GM18873 (cell line): ENCODE results near the gene KCNQ2.

Experiments used
- ATAC-seq: cut with Tn5 transposase; IDR thresholded peaks from one replicate; pipeline ENCODE4 v1.9.1; 2021; ENCODE audit warnings: mild to moderate bottlenecking, moderate library complexity, moderate number of reproducible peaks; ENCODE audit not compliant: unreplicated experiment, low FRiP score

KCNQ2 gene

DNA sequence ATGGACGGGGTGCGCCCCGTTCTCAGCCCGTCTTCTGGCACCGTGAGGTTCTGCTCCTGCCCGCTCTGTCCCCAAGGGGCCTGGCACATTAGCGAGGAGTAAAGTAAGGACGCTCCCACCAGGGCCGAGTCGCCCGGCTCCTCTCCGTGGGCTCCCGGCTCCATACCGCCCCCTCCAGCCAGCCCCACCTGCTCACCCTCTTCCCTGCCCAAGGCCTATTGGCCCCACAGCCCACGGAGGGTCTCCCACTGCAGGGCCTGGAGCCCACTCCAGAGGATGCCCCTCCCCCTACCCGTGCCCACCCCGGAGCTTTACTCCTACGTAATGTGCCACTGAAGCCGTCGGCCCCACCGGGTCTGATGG lies 63.8 kb downstream of the KCNQ2 start:
- no peak for ATAC-seq

DNA sequence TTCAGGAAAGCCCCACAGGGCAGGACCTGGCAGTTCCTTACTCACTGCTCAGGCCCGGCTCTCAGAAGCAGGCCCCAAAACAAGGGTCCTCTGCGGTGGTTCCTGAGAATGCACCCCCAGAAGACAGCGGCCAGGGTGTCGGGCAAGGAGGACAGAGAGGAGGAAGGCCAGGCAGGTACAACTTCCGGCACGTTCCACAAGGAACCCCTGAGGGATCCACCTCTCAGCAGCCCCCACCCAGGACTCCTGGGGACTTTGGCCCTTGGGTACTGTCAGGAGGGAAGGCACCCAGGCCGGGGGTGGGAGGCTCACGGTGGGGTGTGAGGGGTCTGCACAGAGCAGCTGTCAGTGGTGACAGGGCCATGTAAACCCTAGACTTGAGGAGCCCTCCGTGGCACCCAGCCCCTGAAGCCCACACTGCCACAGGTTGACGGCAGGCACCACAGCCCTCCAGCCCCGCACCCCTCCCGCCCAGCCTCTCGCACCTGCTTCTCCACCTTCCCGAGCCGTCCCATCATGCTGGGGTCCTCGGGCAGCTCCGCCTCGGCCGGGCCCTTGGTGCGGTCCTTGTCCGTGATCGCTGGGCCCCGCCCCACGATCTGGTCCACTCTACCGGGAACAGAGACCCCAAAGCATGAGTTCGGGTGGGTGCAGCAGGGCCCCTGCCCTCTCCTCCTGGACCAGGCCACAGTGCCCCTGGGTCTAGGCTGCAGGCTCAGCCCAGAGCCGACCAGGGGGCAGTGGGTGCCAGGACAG lies 64.3 kb downstream of the KCNQ2 start:
- ATAC-seq = no peak

DNA sequence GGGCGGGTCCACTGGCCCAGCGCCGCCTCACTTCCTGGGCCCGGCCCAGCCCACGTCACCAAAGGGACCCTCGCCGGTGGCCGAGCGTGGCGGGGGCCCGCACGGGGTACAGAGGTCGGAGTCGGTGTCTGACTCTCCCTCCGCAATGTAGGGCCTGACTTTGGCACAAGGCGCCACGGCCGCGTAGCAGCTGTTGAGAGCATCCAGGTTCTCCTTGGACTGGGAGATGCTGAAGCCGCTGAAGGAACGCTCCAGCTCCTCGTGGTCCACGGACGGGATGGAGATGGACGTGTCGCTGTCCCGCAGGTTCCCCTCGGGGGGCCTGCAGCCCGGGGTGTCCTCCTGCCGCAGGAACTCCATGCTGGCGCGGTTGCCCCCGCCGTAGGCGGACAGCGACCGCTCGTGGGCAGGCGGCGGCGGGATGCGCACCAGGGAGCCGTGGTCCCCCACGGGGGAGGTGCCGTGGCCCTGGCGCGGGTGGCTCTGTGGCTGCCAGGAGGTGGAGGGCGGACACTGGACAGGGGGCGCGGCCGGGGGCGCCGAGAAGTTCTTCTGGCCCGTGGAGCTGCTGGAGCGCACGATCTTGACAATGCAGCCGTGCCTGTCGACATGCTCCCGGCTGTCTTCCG lies 65.7 kb downstream of the KCNQ2 start:
- no peak for ATAC-seq

DNA sequence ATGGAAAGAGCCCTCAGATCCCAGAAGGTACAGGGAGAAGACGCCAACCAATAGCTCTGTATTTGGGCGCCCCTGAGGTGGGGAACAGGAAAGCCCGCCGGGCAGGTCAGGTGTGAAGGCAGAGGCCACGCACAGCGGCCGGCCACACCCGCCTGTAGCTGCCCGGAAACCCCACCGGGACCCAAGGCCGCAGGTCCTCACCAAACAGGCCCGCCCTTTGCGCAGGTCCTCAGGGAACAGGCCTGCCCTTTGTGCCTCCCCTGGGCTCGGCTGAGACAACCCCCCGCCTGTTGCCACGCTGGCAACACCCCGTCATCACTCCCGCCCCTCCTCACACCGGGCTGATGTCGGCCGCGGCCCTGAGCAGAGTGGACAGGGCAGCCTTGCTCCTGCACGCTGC lies 66.4 kb downstream of the KCNQ2 start:
- ATAC-seq = no peak

DNA sequence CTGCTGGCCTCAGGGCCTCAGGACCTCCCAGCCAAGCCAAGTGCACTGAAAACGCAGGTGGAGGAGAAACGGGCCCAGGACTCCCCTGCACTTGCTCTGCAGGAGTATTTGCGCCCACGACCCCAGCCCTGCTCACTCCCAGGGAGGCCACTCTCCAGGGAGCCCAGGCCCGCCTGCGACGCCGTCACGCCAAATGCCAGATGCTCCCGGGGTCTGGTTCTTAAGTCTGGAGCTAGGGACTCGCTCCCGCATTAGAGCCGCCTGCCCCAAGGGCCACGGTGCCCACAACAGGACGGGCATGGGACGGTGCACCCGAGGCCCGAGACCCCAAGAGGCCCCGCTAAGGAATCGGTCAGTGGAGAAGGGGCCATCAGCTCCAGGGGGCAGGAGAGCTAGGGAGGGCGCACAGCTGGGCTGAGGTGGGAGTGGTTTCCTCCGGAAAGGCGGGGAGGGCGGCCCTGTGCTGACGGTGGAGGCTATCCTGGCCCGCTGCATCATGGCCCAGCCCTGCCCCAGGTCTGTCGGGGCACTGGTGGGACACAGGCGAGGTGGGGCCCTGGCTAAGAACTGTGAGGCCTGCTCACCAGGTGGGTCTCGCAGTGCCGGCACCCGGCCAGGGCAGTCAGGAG lies 67.2 kb downstream of the KCNQ2 start:
- ATAC-seq = no peak

DNA sequence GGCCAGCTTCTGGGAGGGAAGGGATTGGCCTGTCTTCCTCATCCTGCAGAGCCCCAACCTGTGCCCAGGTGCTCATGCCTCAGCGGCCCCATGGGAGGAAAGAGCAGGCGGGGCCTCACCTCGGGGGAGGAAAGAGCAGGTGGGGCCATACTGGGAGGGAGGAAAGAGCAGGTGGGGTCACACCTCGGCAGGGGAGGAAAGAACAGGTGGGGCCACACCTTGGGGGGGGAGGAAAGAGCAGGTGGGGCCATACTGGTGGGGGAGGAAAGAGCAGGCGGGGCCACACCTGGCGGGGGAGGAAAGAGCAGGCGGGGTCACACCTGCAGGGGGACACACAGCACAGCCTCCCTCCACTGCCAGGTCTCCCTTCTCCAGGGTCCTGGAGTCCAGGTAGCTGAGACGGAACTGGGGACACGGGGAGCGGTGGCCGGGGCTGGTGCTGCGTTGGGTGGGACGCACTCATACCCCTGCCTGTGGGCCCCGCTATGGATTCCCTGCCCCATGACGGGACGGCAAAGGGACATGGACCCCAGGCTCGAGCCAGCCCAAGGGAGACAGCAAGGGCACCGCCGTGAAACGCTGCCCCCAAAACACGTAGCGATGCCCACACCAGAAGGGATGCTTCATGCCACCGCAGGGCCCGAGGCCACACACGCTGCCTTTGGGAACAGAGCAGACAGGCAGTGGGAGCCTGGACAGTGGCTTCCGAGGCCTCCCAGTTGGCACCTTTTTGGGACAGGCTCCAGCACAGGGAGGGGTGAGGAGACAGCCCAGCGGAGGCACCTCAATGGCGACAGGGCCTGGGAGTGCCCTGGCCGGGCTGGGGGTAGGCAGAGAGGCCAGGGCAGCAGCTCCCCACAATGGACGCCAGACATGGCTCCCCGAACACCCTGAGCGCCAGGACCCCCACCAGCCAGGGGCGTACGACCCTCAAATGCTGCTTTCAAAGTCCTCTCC lies 68.0 kb downstream of the KCNQ2 start:
- no peak for ATAC-seq

DNA sequence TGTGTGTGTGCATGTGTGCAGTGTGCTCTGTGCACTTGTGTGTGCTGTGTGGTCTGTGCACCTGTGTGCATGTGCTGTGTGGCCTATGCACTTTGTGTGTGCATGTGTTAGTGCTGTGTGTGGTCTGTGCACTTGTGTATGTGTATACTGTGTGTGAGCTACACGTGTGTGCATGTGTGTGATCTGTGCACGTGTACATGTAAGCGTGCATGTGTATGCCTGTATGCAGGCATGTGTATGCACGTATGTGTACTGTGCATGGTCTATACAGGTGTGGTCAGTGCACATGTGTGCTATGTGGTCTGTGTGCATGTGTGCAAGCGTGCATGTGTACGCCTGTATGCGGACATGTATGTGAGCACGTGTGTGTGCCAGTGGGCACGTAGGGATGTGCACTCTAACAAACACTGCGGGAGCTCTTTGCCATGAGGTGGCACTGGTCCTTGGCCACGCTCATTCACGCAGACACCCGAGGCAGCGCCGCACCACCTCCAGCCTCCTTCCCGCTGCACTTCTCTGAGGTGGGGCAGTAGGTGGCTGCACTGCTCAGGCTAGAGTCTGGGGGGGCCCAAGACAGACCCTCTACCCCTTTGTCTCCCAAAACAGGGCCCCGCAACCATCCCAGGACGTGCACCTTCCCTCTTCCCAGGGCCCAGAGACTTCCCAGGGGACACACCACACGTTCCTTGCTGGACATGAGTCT lies 68.9 kb downstream of the KCNQ2 start:
- ATAC-seq = no peak

DNA sequence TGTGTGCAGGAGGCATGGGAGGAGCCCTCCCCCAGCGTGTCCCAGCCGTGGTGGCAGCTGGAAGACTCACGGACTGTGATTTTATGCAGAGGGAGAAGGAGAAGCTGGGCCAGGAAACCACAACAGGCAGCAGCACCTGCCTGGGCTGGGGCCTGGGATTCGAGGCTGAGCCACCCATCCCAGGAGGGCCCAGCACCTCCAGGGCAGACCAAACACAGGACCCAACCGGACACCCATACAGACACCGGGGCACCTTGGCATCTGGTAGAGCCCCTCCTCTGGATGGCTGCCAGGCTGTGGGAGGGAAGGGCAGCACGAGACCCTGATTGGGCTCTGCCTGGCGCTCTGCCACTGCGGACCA lies 69.6 kb downstream of the KCNQ2 start:
- no peak for ATAC-seq

DNA sequence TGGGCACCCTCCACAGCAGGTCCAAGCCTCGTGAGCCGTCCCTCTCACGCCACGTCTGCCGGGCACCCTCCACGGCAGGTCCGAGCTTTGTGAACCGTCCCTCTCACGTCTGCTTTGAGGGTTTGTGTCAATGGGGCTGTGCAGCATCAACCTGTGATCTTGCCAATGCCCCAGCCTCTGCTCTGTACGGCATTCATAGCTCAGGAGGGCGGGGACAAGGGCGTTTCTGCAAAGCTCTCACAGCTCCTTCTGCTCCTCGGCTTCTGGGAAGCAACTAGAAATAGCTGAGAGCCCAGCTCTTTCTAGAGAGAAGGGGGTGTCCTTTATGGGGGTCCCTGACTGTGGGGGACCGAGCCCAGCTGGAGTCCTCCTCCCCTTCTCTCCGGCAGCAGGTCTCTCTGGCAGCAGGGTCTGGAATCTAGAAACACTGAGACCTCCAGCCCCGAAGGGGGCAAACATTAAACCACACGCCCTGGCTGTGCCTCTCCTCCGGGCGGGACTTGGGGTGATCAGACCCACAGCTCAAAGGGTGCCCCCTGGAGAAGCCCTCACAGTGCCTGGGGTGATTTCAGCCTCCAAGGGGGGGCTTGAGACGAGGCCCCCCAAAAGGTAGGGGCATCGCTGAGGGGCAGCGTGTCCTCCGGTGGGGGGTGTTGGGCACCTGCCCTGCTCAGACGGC lies 70.1 kb downstream of the KCNQ2 start:
- ATAC-seq = no peak

DNA sequence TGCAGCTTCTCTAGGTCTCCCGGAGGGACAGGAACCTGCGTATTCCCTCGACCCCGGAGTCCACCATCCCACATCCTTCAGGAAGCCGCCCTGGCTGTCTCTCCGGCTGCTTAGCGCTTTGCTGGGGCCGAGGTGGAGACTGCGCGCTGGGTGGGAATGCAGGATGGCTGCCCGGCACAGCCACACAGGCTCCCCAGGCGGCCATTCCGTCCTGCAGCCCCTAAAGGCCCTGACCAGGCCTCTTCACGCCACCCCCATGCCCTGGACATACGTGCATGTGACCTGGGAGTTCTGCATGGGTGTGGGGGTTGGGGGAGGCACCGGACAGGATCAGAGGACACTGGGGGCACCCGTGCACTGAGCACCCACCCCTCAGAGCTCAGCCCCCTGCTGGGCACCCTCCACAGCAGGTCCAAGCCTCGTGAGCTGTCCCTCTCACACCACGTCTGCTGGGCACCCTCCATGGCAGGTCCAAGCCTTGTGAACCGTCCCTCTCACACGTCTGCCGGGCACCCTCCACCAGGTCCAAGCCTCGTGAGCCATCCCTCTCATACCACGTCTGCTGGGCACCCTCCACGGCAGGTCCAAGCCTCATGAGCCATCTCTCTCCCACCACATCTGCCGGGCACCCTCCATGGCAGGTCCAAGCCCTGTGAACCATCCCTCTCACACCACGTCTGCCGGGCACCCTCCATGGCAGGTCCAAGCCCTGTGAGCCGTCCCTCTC lies 70.9 kb downstream of the KCNQ2 start:
- no peak for ATAC-seq

DNA sequence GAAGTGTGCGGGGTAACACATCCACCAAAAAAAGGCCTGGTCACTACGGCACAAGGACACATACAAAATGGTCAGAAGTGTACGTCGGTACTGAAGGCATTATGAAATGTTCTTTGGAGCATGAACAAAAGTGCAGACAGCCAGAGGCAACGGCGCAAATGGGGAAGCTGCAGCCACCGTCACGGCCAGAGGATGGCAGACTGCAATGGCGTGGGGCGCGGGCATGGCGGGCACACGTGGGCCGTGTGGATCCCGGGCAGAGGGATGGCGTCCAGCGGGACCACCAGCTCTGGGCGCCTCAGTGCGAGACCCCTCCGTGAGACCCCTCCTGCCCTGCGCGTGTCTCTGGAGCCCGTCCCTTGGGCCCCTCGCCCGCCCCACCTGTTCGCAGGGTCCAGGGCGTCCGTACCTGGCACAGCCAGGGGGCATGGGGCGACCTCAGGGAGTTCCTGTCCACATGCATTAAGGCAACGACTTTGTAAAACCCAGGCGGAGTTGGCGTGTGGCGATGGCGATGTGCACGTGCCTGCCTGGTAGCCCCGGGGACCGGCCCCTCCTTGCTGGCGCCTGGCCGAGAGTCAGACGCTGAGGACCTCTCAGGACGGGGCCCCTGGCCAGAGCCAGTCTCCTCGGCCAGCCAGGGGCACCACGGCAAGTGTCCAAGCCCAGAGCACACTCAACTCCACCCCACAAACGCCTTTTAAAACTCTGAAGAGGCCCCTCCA lies 71.8 kb downstream of the KCNQ2 start:
- ATAC-seq = no peak

DNA sequence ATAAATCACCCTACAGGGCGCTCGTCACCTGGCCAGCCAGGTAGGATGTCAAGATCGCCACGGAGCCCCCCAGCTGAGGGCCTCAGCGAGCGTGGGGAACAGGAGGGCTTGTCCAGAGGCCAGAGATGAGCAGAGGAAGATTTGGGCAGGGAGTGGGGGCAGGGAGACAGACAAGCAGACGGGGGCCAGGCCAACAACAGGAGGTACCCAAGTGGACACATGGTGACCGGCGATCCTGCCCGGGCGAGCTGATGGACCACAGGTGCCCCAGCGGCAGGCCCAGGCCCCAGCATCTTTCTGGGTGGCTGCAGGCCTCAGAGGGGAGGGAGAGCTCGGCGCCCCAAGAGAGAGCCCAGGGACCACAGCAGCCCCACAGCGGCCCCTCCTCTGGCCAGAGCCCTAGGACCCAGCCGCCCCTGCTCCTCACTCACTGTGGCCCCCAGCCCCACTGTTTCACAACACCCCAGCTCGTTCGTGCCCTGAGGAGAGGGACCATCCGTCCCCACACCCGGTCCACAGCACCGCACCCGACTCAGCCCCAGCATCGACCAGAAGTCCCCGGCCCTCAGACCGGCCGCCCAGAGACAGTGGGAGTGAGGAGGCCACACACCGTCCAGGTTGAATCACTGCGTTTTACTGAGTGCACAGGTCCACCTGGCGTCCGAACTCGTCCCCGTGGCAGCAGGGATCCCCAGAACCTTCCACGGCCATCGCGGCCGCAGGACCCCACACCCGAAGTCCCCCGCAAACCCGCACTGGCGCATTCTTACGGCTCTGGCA lies 72.7 kb downstream of the KCNQ2 start:
- no peak for ATAC-seq

DNA sequence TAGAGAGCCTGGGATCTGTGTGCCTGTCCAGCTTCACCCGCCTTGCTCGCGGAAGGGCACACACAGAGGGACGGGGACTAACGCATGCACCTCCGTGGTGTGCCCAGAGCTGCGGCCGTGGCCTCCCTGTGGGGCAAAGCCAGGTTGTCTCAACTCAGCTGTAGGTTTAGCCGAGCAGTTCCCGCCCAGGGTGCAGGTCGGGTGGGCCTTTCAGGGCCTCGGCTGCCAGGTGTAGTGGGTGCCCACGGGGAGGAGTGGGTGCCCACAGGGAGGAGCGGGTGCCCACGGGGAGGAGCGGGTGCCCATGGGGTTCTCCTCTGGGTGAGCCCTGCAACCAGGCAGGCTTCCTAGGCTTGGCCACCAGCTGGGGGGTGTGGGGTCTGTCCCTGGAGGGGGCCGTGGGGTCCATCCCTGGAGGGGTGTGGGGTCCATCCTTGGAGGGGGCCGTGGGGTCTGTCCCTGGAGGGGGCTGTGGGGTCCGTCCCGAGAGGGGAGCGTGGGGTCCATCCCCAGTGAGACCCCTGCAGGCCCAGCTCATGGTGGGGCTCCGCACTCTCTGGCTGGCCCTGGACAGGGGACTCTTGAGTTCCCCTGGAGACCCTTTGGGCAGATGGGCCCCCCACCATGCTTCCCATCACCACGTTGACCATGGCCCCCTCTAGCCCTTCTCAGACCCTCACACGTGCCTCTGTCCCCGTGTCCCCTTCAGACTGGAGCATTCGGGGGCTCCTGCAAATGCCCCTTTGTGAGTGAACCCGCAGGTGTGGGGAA lies 73.5 kb downstream of the KCNQ2 start:
- ATAC-seq = no peak

DNA sequence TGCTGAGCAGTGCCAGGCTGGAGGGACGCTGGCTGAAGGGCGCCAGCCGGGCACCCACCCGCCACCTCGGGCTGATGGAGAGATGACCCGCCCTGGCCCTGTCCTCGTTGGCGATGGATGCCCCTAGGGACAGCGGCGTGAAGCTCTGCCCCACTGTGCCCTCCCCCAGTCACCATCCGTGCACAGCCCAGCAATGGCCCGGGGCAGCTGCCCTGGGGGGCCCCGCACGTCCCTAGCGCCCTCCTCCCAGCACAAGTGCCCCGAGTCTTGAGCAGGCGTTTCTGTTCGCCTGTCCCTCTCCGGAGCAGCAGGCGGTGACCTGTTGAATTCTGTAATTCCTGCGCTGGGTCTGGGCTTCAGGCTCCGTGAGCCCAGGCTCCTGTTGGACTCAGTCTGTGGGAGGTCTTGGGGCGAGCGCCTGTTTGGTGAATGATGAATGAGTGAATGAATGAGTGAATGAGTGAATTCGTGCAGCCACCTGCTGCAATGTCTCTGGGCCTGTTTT lies 74.5 kb downstream of the KCNQ2 start:
- ATAC-seq = no peak

DNA sequence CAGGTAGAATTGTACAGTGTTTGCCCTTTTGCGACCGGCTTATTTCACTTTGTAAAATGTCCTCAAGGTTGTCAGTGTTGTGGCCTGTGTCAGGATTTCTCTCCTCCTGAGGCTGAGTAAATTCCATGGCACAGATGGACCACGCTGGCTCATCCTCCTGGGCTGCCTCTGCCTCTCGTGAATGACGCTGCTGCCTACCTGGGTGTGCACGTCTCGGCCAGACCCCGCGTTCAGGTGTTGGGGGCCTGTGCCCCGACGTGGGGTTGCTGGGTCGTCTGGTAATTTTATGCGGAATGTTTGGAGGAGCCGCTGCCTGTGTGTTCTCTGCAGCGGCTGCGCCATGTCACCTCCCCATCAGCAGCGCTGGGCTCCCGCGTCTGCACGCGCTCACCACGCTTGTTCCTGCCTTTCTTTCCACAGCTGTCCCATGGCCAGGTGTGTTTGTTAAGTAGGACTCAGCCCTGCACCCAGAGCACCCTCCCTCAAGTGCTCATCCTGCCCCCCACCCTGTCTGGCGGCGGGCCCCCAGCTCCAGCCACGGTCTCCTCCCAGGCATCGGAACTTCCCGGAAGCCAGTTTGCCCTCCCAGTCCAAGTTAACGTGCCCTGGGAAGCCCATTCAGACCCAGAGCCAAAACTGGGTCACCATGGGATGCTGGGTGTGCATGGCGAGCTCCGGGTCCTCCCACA lies 75.2 kb downstream of the KCNQ2 start:
- ATAC-seq = no peak

DNA sequence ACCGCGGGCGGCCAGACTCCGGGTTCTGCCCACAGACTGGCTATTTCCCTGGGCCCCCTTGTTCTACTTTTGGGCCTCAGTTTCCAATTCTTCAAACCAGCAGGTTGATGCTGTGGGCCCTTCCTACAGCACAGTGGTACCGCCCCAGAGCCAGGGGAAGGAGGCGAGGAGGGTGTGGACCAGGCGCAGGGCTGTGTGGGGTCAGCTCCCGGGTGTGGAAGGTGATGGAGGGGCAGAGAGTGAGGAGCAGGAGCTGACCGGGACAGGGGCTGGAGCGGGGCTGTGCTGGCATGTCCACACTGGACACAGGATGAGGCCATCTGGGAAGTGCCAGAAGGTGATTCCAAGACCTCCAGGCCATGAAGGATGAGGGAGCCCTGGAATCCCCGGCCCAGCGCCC lies 76.2 kb downstream of the KCNQ2 start:
- no peak for ATAC-seq
